Esophagus squamous epithelium (tissue), 5 donors: Measurements from ENCODE around the gene DEDD. TPM values are rescaled to one million over a fixed set of nuclear protein-coding genes. Genes with fewer than 3 reads are reported as not detected.
A peak's percentile ranks its signal among the peaks of the same experiment; 100 is the strongest.

Source experiments
- DNase-seq: peaks from one replicate; lab custom pipeline; 2025; lab: John Stamatoyannopoulos, UW
- H3K27ac ChIP-seq, 4 donors: fragments of 200-600 bp; sonication (generic); one replicate each; pipeline ENCODE4 v1.5.1; 2016 to 2019; ENCODE audit warnings: mild to moderate bottlenecking in 1 of 4
- H3K27me3 ChIP-seq, 4 donors: fragments of 200-600 bp; sonication (generic); 1 replicate in 3 of 4; 2 replicates in 1 of 4; pipeline versions ENCODE4 v1.5.1 to v1.6.0; 2017 to 2021; ENCODE audit warnings: antibody characterized with exemption in 1 of 4
- H3K36me3 ChIP-seq, 3 donors: fragments of 200-600 bp; sonication (generic); one replicate each; pipeline ENCODE4 v1.5.1; 2016 to 2019
- H3K4me1 ChIP-seq, 3 donors: fragments of 200-600 bp; sonication (generic); one replicate each; pipeline ENCODE4 v1.5.1; 2017 to 2019
- H3K4me3 ChIP-seq, 4 donors: fragments of 200-600 bp; sonication (generic); 1 replicate in 3 of 4; 2 replicates in 1 of 4; pipeline ENCODE4 v1.5.1; 2016 to 2019; ENCODE audit warnings: mild to moderate bottlenecking in 2 of 4, moderate library complexity in 1 of 4
- H3K9me3 ChIP-seq, 3 donors: fragments of 200-600 bp; sonication (generic); one replicate each; pipeline ENCODE4 v1.5.1; 2016 to 2019
- CTCF ChIP-seq, 6 experiments: fragments of 450-650 bp in 4 of 6; fragments of 200-600 bp in 2 of 6; sonication (generic) in 2 of 6; IDR thresholded peaks; one replicate each; pipeline ENCODE4 v1.5.1; 2016 to 2019; ENCODE audit warnings: antibody characterized with exemption in 6 of 6, mild to moderate bottlenecking in 4 of 6, moderate library complexity in 4 of 6
- POLR2A ChIP-seq, 4 donors: fragments of 450-650 bp; IDR thresholded peaks; one replicate each; pipeline ENCODE4 v1.6.1; 2017; ENCODE audit warnings: antibody characterized with exemption in 4 of 4, mild to moderate bottlenecking in 4 of 4, moderate library complexity in 3 of 4
- WGBS, 2 donors: methylation state at CpG; one replicate each; pipeline ENCODE4 v1.1.5; 2018; 5-methylcytosine and 5-hydroxymethylcytosine counted together
- intact Hi-C: fragments of 100-400 bp; cut with DNase I; formaldehyde crosslinking; loops from one replicate; pipeline ENCODE4 v1.15.0; 2022
- total RNA-seq, 4 donors: library from RNA; depleted of rRNA; stranded (reverse); fragments of >200 nt; gene quantifications; one replicate each; pipeline ENCODE4 v1.1.0, GENCODE V29; 2016
- donor health status: DM: yes; HTN: yes; CAD: no.

Gene DEDD
- total RNA-seq, 4 donors from 2014 or later = 16.6 to 32.8 (median 27.2) TPM

- no peak for TF ChIP-seq CTCF (IDR thresholded peaks at IDR 0.05)
- TF ChIP-seq POLR2A (IDR thresholded peaks at IDR 0.05) = no peak
- 4% methylated on average over 19 to 21 of the region's 22 CpGs for WGBS, 2 donors
- H3K9me3 ChIP-seq = no peaks in the 10 kb centered on the region
- DNase-seq = no peak
- peaks cover 0 to 40% (median 18%) of the 10 kb centered on the region in 3 donors for H3K36me3 ChIP-seq
- intact Hi-C loops = loop anchor here (10.0 kb wide), 1 partner anchor 297 kb away; no protein-coding TSS in a partner anchor
- H3K27me3 ChIP-seq = no peaks in the 10 kb centered on the region
- H3K4me3 ChIP-seq = peak overlapping the region; percentile 64 to 89 (median 80)
- peak overlapping the region; percentile 93 to 98 (median 96) for H3K27ac ChIP-seq
- H3K4me1 ChIP-seq = peaks cover 22 to 68% (median 28%) of the 10 kb centered on the region in 3 donors
Measured at GRCh38 chr1:161131523-161132409, 701 bp downstream of the DEDD start.

- no peak for TF ChIP-seq CTCF (IDR thresholded peaks at IDR 0.05)
- TF ChIP-seq POLR2A (IDR thresholded peaks at IDR 0.05) = no peak
- no peaks in the 10 kb centered on the region for H3K27me3 ChIP-seq
- no peak overlapping the region for H3K4me3 ChIP-seq
- H3K4me1 ChIP-seq = peaks cover 22 to 69% (median 28%) of the 10 kb centered on the region in 3 donors
- 18 to 62% methylated on average over 1 of the region's 1 CpG for WGBS, 2 donors
- H3K27ac ChIP-seq = peak overlapping the region in 1 of 4 donors; percentile 96
- peaks cover 0 to 55% (median 18%) of the 10 kb centered on the region in 3 donors for H3K36me3 ChIP-seq
- H3K9me3 ChIP-seq = no peaks in the 10 kb centered on the region
- no peak for DNase-seq
- intact Hi-C loops = loop anchor here (10.0 kb wide), 1 partner anchor 295 kb away; no protein-coding TSS in a partner anchor
Measured at GRCh38 chr1:161130266-161130665, 2.2 kb downstream of the DEDD start.

- intact Hi-C loops = no loop called here
- Histone ChIP-seq H3K36me3 (peaks cover 0 to 69% (median 32%) of the 10 kb centered on the region in 3 donors), H3K4me1 (peaks cover 13 to 58% (median 23%) of the 10 kb centered on the region in 3 donors), H3K9me3 (no peaks in the 10 kb centered on the region), H3K4me3 (no peak overlapping the region), H3K27me3 (no peaks in the 10 kb centered on the region), H3K27ac (no peak overlapping the region)
- TF ChIP-seq POLR2A (IDR thresholded peaks at IDR 0.05) = no peak
- no peak for TF ChIP-seq CTCF (IDR thresholded peaks at IDR 0.05)
- WGBS, 2 donors = 85 to 91% methylated on average over 4 of the region's 4 CpGs
- no peak for DNase-seq
Measured at GRCh38 chr1:161128591-161129420, 3.7 kb downstream of the DEDD start.

- Histone ChIP-seq H3K27ac (no peak overlapping the region), H3K36me3 (peaks cover 4 to 81% (median 39%) of the 10 kb centered on the region in 3 donors), H3K4me1 (peaks cover 10 to 53% (median 18%) of the 10 kb centered on the region in 3 donors), H3K4me3 (no peak overlapping the region), H3K9me3 (no peaks in the 10 kb centered on the region), H3K27me3 (no peaks in the 10 kb centered on the region)
- TF ChIP-seq POLR2A (IDR thresholded peaks at IDR 0.05) = no peak
- no peak for TF ChIP-seq CTCF (IDR thresholded peaks at IDR 0.05)
- DNase-seq = no peak
- WGBS, 2 donors = 74 to 77% methylated on average over 2 of the region's 2 CpGs
- intact Hi-C loops = no loop called here
Measured at GRCh38 chr1:161127649-161128048, 4.8 kb downstream of the DEDD start.
